Measurements from ENCODE around the gene PDLIM5. TPM values are rescaled to one million over a fixed set of nuclear protein-coding genes. Genes with fewer than 3 reads are reported as not detected.

PDLIM5 gene
- total RNA-seq, 1 experiment from 2014 or later, result 158 TPM

- no TSS peak for BruUV-seq (replicated peaks)
- no peak for TF ChIP-seq CTCF (IDR thresholded peaks at IDR 0.05; ENCODE audit: unreplicated experiment)
- intact Hi-C loops (cut with micrococcal nuclease), result no loop called here
- ChIA-PET POLR2A (interaction anchor here (0.6 kb wide), 1 partner anchor 105 kb away, joined by 3 read pairs; no protein-coding TSS in a partner anchor), CTCF (interaction anchor here (0.6 to 1.2 kb wide), 2 partner anchors 149 to 196 kb away, joined by 3 to 6 read pairs; no protein-coding TSS in a partner anchor)
- Mint-ChIP-seq H3K9me3 (ENCODE audit: unreplicated experiment) (no peaks in the 10 kb centered on the region), H3K27me3 (ENCODE audit: insufficient read depth, unreplicated experiment) (no peaks in the 10 kb centered on the region), H3K4me1 (ENCODE audit: insufficient read depth, unreplicated experiment) (peaks cover 10% of the 10 kb centered on the region), H3K36me3 (ENCODE audit: insufficient read depth, unreplicated experiment) (peaks cover 24% of the 10 kb centered on the region), H3K27ac (ENCODE audit: low read depth, unreplicated experiment) (no peak overlapping the region), H3K4me3 (ENCODE audit: unreplicated experiment) (no peak overlapping the region)
- peak; percentile 88 for DNase-seq (ENCODE audit: unreplicated experiment)
Measured at GRCh38 chr4:94603170-94603747, 151.5 kb downstream of the PDLIM5 start.

GRCh38 chr4:94605241-94605805 is 153.6 kb downstream of the PDLIM5 start:
- DNase-seq (ENCODE audit: unreplicated experiment), result no peak
- Mint-ChIP-seq H3K27me3 (ENCODE audit: insufficient read depth, unreplicated experiment) (no peaks in the 10 kb centered on the region), H3K9me3 (ENCODE audit: unreplicated experiment) (no peaks in the 10 kb centered on the region), H3K27ac (ENCODE audit: low read depth, unreplicated experiment) (no peak overlapping the region), H3K4me3 (ENCODE audit: unreplicated experiment) (no peak overlapping the region), H3K36me3 (ENCODE audit: insufficient read depth, unreplicated experiment) (peaks cover 29% of the 10 kb centered on the region), H3K4me1 (ENCODE audit: insufficient read depth, unreplicated experiment) (peaks cover 10% of the 10 kb centered on the region)
- no TSS peak for BruUV-seq (replicated peaks)
- ChIA-PET POLR2A (interaction anchor here (0.5 to 1.2 kb wide), 2 partner anchors 196 to 498 kb away, joined by 3 to 4 read pairs; no protein-coding TSS in a partner anchor), CTCF (interaction anchor here (0.9 to 2.0 kb wide), 2 partner anchors 142 to 198 kb away, joined by 4 to 9 read pairs; no protein-coding TSS in a partner anchor)
- intact Hi-C loops (cut with micrococcal nuclease), result no loop called here
- TF ChIP-seq CTCF (IDR thresholded peaks at IDR 0.05; ENCODE audit: unreplicated experiment), result no peak

- no peaks in the 10 kb centered on the region for H3K9me3 Mint-ChIP-seq (ENCODE audit: unreplicated experiment)
- H3K4me1 Mint-ChIP-seq (ENCODE audit: insufficient read depth, unreplicated experiment), result peaks cover 4% of the 10 kb centered on the region
- CTCF ChIA-PET, result interaction anchor here (0.8 to 0.9 kb wide), 4 partner anchors 11 to 515 kb away, joined by 3 read pairs; no protein-coding TSS in a partner anchor
- BruUV-seq (replicated peaks), result no TSS peak
- DNase-seq (ENCODE audit: unreplicated experiment), result no peak
- TF ChIP-seq CTCF (IDR thresholded peaks at IDR 0.05; ENCODE audit: unreplicated experiment), result no peak
- no peaks in the 10 kb centered on the region for H3K27me3 Mint-ChIP-seq (ENCODE audit: insufficient read depth, unreplicated experiment)
- no peak overlapping the region for H3K4me3 Mint-ChIP-seq (ENCODE audit: unreplicated experiment)
- intact Hi-C loops (cut with micrococcal nuclease), result no loop called here
- no peak overlapping the region for H3K27ac Mint-ChIP-seq (ENCODE audit: low read depth, unreplicated experiment)
- POLR2A ChIA-PET, result interaction anchor here (0.6 to 0.7 kb wide), 2 partner anchors 241 to 380 kb away, joined by 3 read pairs; no protein-coding TSS in a partner anchor
- H3K36me3 Mint-ChIP-seq (ENCODE audit: insufficient read depth, unreplicated experiment), result peaks cover 20% of the 10 kb centered on the region
Measured at GRCh38 chr4:94610145-94610544, 158.4 kb downstream of the PDLIM5 start.

- POLR2A ChIA-PET, result interaction anchor here (1.2 kb wide), 1 partner anchor 13 kb away, joined by 3 read pairs; no protein-coding TSS in a partner anchor
- H3K27me3 Mint-ChIP-seq (ENCODE audit: insufficient read depth, unreplicated experiment), result no peaks in the 10 kb centered on the region
- peaks cover 10% of the 10 kb centered on the region for H3K36me3 Mint-ChIP-seq (ENCODE audit: insufficient read depth, unreplicated experiment)
- H3K4me3 Mint-ChIP-seq (ENCODE audit: unreplicated experiment), result no peak overlapping the region
- no peak for TF ChIP-seq CTCF (IDR thresholded peaks at IDR 0.05; ENCODE audit: unreplicated experiment)
- H3K27ac Mint-ChIP-seq (ENCODE audit: low read depth, unreplicated experiment), result no peak overlapping the region
- H3K9me3 Mint-ChIP-seq (ENCODE audit: unreplicated experiment), result no peaks in the 10 kb centered on the region
- intact Hi-C loops (cut with micrococcal nuclease), result no loop called here
- no TSS peak for BruUV-seq (replicated peaks)
- peaks cover 4% of the 10 kb centered on the region for H3K4me1 Mint-ChIP-seq (ENCODE audit: insufficient read depth, unreplicated experiment)
- CTCF ChIA-PET, result interaction anchor here (0.5 to 0.7 kb wide), 2 partner anchors 146 to 147 kb away, joined by 3 to 4 read pairs; no protein-coding TSS in a partner anchor
- DNase-seq (ENCODE audit: unreplicated experiment), result no peak
Measured at GRCh38 chr4:94613248-94613647, 161.5 kb downstream of the PDLIM5 start.

All from MCF 10A (cell line).